Activated CD4-positive, alpha-beta T cell treated with anti-CD3 and anti-CD28 coated beads, Interleukin-10, Interleukin-2, amounts not matched to agents 100 ng/mL and 50 ng/mL, durations not matched to agents 16 hours and 8 hours (primary cell): ENCODE measurements around the gene LRRN4CL.
A peak's percentile ranks its signal among the peaks of the same experiment; 100 is the strongest.
"Not testable (repeated sequence)": the region's sequence is repeated elsewhere in the genome, so short reads cannot be mapped to it uniquely, and the experiment has no call there.

Experiments
- DNase-seq: peaks from one replicate; pipeline ENCODE4 v3.0.0-alpha.2; 2020

LRRN4CL gene

DNA sequence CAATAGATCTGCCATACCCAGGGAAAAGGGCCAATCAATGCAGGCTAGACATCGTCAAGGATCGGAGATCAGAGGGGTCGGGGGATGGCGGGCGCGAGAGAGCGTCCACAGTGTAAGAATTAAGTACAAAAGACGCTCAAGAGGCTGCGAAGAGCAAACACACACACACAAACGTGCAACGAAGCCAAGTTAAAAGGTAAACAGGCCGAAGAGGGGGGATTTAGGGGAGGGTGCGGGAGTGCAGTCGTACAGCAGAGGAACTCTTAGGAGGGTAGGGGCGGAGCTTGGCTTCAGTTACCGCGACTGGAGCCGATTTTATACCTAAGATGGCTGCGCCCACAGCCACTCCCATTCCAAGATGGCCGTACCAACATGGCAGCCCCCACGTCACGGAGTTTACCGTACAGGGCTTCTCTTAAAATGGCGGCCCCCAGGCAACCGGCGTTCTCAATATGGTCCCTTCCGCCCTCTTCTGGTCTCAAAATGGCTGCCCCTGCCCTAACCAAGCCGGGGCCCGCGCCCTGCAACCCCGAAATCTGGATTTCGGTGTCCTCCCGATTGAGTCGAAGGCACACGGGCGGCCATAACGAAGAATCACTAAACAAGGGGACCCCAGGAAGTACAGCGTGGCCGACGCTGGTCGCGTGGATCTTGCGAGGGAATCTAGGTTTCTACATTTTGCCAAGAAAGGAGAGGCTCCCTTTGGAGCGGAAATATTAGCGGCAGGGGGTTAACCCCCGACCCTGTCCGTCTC, 20.1 kb upstream of the LRRN4CL start:
- DNase-seq = peak; percentile 98

- DNase-seq = peak; percentile 43
Observed at GRCh38 chr11:62708793-62709192, 19.5 kb upstream of the LRRN4CL start.

DNA sequence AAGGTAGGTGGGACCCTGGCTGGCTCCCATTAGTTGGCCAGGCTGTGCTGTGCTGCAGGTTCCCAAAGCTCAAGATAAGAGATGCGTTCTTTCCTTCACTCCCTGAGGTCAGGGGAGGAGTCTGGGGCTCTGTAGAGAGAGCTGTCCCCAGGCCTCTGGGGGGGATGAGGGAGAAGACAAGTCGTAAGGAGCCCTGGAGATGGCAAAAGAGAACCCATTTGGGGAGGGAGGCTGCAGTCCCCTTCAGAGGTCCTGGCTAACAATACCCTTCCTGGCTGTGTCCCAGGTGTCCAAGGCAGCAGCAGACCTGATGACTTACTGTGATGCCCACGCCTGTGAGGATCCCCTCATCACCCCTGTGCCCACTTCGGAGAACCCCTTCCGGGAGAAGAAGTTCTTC, 19.1 kb upstream of the LRRN4CL start:
- DNase-seq = no peak

GRCh38 chr11:62707277-62707861, 18.0 kb upstream of the LRRN4CL start, which contains the start of the genes BSCL2 and GNG3:
Gene BSCL2 (minus strand): TSS chr11:62707424. CDS start chr11:62707195, 229 bp downstream.
Gene GNG3 (plus strand): TSS chr11:62707676. CDS start chr11:62708296, 620 bp downstream.
- no peak for DNase-seq

GRCh38 chr11:62706850-62707247, 17.5 kb upstream of the LRRN4CL start:
- no peak for DNase-seq

DNA sequence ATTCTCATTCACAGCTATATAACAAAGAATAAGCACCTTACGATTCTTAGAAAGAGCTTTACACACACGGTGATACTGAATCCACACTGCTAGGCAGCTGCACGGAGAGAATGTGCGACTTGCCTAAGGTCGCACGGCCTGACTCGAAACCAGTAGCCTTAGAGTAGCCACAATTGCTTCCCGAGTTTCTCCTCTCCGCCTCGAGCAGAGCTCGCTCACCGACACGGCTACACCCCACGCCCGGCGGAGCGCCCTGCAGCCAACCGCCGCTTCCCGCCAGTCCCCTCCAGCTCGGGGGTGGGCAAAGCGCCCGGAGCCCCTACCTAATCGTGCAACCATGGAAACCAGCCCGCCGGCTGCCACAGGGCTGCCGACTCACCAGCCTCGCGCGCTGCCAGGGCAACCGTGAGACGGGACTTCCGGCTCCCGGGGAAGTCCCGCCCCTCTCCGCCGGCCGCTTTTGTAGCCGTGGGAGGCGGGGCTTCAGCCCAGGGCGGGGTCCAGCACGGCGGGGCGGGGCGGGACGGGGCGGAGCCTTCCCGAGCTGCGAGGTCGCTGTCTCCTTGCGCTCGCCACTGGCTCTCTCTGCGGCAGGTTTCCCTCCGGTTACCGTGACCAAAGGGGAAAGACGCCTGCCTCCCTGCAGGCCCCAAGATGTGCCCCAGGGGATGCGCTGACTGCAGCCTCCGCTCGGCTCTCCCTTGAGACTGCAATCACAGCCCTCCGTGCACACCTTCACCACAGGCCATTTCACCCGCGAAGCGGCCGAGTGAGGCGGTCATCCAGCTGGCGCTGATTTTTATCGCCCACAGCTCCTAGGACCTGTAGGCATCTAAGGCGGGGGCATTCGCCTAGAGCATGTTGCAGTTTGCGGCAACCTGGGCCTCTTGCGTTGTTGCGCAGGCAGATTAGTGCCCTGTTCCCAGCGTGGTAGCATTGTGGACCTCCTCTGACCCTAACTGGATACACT, 16.8 kb upstream of the LRRN4CL start:
- DNase-seq = peak; percentile 97

DNA sequence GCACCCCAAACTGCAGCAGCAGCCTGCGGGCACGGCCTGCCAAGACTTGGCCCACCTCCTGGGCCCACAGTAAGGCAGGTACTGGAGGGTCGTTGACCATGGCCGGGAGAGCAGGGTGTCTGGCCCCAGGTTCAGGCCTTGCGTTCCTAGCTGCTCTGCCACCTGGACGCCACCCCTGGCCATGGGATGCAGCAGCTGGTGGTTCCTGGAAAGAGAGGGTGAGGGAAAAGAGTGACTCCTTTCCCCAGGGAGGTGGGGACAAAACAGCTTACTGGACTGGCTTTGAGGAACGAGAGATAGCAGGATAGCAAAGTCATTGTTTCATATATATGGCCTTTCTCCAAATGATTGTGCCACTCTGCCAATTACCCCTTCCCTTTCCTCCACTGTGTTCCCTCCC, 16.1 kb upstream of the LRRN4CL start:
- no peak for DNase-seq

DNA sequence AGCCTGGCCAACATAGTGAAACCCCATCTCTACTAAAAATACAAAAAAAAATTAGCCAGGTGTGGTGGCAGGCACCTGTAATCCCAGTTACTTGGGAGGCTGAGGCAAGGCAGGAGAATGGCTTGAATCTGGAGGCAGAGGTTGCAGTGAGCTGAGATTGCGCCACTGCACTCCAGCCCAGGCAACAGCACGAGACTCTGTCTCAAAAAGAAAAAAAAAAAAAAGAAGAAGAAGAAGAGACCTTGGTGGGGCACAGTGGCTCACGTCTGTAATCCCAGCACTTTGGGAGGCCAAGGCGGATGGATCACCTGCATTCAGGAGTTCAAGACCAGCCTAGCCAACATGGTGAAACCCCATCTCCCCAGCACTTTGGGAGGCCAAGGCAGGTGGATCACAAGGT, 14.6 kb upstream of the LRRN4CL start:
- not testable (repeated sequence) for DNase-seq

DNA sequence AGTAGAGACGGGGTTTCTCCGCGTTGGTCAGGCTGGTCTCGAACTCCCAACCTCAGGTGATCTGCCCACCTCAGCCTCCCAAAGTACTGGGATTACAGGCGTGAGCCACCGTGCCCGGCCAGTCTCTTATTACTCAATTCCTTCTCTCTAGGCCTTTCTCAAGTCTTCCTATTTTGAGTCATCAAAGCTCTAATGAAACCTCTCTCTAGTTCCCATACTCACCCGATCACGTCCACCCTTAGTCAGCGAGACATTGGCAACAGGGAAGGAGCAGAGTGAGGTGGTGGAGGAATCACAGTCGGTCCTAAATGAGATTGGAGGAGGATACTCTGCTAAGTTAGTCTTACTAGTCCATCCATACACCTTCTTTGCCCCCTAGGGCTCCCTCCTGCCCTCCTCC, 12.9 kb upstream of the LRRN4CL start:
- DNase-seq = peak; percentile 70

- DNase-seq = peak; percentile 79
Observed at GRCh38 chr11:62694455-62695167, 5.3 kb upstream of the LRRN4CL start.

DNA sequence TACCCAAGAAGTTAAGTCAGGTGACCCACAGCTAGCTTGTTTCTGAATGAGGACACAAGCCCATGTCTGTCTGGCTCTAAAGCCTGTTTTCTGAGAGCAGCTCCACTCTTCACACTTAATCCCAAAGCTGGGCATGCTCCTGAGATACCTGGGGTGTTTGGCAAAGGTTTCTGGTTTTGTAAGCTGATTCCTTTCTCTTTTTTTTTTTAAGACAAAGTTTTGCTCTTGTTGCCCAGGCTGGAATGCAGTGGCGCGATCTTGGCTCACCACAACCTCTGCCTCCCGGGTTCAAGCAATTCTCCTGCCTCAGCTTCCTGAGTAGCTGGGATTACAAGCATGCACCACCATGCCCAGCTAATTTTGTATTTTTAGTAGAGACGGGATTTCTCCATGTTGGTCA, 4.3 kb upstream of the LRRN4CL start:
- not testable (repeated sequence) for DNase-seq

DNA sequence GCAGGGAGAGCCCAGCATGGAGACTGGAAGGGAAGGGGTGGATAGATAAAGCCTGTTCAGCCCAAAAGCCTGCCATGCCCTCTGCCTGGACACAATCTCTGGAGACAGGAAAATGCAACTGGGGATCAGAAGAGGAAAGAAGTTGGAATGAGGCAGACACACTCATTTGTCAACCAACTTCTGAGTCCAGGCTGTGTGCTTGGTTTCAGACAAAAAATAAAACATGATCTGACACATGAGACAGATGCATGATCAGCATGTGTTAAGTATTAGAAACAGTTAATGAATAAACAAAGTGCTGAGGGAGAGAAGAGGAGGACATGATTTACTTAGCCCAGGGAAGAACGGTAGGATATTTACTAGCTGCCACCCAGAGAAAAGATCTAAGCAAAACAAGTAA, 839 bp downstream of the LRRN4CL start:
- no peak for DNase-seq

GRCh38 chr11:62687508-62688396, 1.6 kb downstream of the LRRN4CL start:
- no peak for DNase-seq

DNA sequence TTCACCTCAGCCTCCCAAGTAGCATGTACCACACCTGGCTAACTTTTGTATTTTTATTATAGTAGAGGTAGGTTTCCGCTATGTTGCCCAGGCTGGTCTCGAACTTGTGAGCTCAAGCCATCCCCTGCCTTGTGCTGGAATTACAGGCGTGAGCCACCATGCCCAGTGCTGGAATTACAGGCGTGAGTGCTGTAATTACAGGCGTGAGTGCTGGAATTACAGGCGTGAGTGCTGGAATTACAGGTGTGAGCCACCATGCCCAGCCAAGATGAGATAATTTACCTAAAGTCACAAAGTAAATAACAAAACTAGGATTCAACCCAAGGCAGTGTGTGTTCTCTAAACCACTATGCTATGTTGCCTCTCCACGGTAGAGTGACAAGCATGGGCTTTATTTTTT, 6.8 kb downstream of the LRRN4CL start:
- no peak for DNase-seq

GRCh38 chr11:62680825-62681240, 8.5 kb downstream of the LRRN4CL start:
- peak; percentile 71 for DNase-seq

DNA sequence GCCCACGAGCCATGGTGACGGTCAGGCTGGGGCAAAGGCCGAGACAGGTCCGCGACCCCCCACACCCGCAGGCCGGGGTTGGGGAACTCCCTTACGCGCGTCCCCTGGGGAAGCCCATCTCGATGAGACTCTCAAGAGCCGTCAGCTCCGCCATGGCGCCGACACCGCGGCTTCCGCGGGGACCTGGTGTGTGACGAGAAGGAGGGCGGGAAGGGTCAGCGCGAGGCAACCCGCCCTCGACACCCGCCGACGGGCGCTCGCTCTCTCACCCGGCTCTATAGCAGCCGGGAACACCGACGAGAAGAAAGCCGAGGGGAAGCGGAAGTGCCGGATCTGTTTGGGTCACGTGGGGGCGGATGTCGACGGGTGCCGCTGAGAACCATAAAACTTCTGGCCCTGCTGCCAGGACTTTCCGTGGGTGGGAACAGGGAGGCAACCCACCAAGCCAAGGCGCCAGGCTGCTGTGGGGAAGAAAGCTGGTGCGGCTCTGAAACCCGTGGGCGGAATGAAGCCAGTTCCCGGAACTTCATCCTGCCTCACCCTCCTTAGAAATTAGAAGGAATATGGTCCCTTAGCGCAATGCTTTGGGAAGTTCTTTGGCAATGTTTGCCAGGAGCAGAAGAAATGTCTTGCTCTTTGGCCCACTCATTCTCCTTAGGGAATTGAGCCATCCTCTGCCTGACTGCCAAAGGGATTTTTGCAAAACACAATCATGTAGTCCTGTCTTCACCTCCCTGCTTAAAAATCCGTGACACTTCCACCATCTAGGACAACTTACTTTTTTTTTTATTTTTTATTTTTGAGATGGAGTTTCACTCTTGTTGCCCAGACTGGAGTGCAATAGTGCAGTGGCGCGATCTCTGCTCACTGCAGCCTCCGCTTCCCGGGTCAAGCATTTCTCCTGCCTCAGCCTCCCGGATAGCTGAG, 10.3 kb downstream of the LRRN4CL start, which contains the start of gene UBXN1:
Gene UBXN1 (minus strand): TSS at position 304 of the 927 bp plus-strand sequence. CDS start 150 bp downstream, at position 154.
- DNase-seq = peak; percentile 89

DNA sequence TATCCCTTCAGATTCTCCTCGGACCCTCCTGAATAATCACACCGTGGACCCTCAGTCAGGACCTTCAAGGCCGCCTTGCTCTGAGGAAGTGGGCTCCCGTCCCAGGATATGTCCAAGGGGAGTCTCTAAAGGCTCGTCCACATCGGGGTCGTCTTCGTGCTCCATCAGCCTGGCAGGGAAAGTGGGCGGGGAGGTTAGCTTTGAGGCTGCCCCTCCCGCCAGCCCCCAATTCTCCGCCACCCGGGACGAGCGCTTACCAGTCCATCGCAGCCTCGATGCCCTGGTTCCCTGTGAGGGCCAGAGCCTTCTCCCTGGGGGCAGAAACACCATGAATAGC, 10.9 kb downstream of the LRRN4CL start:
- no peak for DNase-seq

DNA sequence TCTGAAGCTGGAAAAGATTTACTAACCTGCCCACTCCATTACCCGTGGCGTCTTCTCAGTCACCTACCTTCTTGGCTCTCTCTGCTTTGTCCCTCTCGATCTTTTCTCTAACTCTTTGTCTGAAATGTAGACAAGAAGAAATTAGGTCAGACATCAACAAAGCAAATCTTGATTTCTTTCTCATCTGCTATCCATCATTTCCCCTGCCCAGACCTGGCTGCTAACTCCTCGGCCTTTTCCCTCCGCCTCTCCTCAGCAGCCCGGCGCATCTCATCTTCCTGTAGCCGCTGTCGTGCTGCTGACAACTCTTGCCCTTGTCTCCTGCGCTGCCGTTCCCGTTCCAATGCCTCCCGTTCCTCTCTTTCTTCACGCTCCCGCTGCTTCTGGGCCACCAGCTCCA, 11.6 kb downstream of the LRRN4CL start:
- DNase-seq = no peak

GRCh38 chr11:62677156-62677555, 12.2 kb downstream of the LRRN4CL start:
- no peak for DNase-seq

DNA sequence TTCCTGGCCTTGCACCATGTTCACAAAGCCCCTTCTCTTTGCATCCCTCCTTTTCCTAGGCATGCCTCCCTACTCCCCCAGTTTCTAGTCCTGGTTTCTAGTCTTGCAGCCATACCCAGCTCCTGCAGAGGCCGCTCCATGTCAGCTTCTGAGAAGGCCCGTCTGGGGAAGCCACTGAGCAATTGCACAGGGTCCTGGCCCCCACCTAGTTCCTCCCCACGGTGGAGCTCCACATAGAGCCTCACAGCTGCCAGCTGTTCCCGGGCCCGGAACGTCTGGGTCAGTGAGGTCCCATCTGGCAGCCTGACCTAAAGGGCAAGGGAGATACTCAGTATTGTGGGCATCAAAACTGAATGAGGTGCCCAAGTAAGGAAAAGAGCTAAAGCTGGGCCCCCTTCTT, 12.6 kb downstream of the LRRN4CL start:
- no peak for DNase-seq
